Keratinocyte (primary cell): ENCODE results near the gene FAF1. TPM values are rescaled to one million over a fixed set of nuclear protein-coding genes. Genes with fewer than 3 reads are reported as not detected.

Experiments
- DNase-seq: peaks from one replicate; pipeline ENCODE4 v3.0.0-alpha.2; 2011; ENCODE audit warnings: low read depth, missing footprints, low spot score
- FAIRE-seq: peaks from 2 replicates; lab custom pipeline; 2011; peaks lifted over from hg19 to GRCh38; lab: Jason Lieb, UNC
- H2AFZ ChIP-seq: 2 replicates; pipeline ENCODE4 v1.6.0; 2012; ENCODE audit warnings: low read length, control low read depth, inconsistent platforms; ENCODE audit not compliant: control insufficient read depth
- H3K27ac ChIP-seq: 2 replicates; pipeline ENCODE4 v1.5.1; 2011; ENCODE audit warnings: low read length; ENCODE audit not compliant: control insufficient read depth, insufficient read depth
- H3K27me3 ChIP-seq: 3 replicates; pipeline ENCODE4 v1.6.0; 2011; ENCODE audit warnings: low read length; ENCODE audit not compliant: control insufficient read depth, insufficient read depth; ENCODE audit errors: extremely low read depth
- H3K36me3 ChIP-seq, 2 experiments: 2 replicates in 1 of 2; 3 replicates in 1 of 2; pipeline ENCODE4 v1.5.1; 2011; ENCODE audit warnings: low read length in 2 of 2, mild to moderate bottlenecking in 1 of 2; ENCODE audit not compliant: control insufficient read depth in 2 of 2, insufficient read depth in 2 of 2; ENCODE audit errors: extremely low read depth in 1 of 2
- H3K4me1 ChIP-seq: 3 replicates; pipeline ENCODE4 v1.5.1; 2011; ENCODE audit warnings: low read length; ENCODE audit not compliant: control insufficient read depth, insufficient read depth; ENCODE audit errors: extremely low read depth
- H3K4me2 ChIP-seq: 3 replicates; pipeline ENCODE4 v1.6.0; 2011; ENCODE audit warnings: low read depth, low read length; ENCODE audit not compliant: control insufficient read depth, insufficient read depth; ENCODE audit errors: extremely low read depth
- H3K4me3 ChIP-seq, 3 experiments: fragments of 200-600 bp in 1 of 3; sonication (generic) in 1 of 3; 2 replicates in 2 of 3; 3 replicates in 1 of 3; pipeline ENCODE4 v1.5.1; 2011 to 2016; ENCODE audit warnings: low read length in 3 of 3, mild to moderate bottlenecking in 3 of 3, control low read depth in 2 of 3, inconsistent platforms in 1 of 3, low read depth in 1 of 3, mixed read lengths in 1 of 3, mixed run types in 1 of 3, moderate library complexity in 1 of 3; ENCODE audit not compliant: control insufficient read depth in 2 of 3, insufficient read depth in 2 of 3; ENCODE audit errors: extremely low read depth in 1 of 3
- H3K79me2 ChIP-seq: 2 replicates; pipeline ENCODE4 v1.6.0; 2012; ENCODE audit warnings: low read length; ENCODE audit not compliant: control insufficient read depth, insufficient read depth
- H3K9ac ChIP-seq: 3 replicates; pipeline ENCODE4 v1.6.0; 2011; ENCODE audit warnings: low read length; ENCODE audit not compliant: control insufficient read depth, insufficient read depth; ENCODE audit errors: extremely low read depth
- H3K9me1 ChIP-seq: 3 replicates; pipeline ENCODE4 v1.6.0; 2011; ENCODE audit warnings: low read length; ENCODE audit not compliant: control insufficient read depth, insufficient read depth; ENCODE audit errors: extremely low read depth
- H3K9me3 ChIP-seq: 2 replicates; pipeline ENCODE4 v1.5.1; 2012; ENCODE audit warnings: low read depth, low read length; ENCODE audit not compliant: control insufficient read depth
- H4K20me1 ChIP-seq: 3 replicates; pipeline ENCODE4 v1.6.0; 2011; ENCODE audit warnings: low read length; ENCODE audit not compliant: control insufficient read depth, insufficient read depth; ENCODE audit errors: extremely low read depth
- CTCF ChIP-seq, 3 experiments: IDR thresholded peaks in 1 of 3; conservative IDR thresholded peaks in 1 of 3; optimal IDR thresholded peaks in 1 of 3; 2 replicates in 2 of 3; 3 replicates in 1 of 3; pipeline versions ENCODE3 to v1.5.1; 2011; ENCODE audit warnings: low read length in 3 of 3, mild to moderate bottlenecking in 3 of 3, moderate library complexity in 2 of 3, control low read depth in 1 of 3, inconsistent platforms in 1 of 3; ENCODE audit not compliant: insufficient read depth in 2 of 3; ENCODE audit errors: extremely low read depth in 1 of 3
- EZH2 ChIP-seq: IDR thresholded peaks from one replicate; pipeline ENCODE4 v1.6.1; 2012; ENCODE audit warnings: inconsistent platforms, mild to moderate bottlenecking, low read length, moderate library complexity
- dilution Hi-C: fragments of 300-500 bp; cut with MboI; formaldehyde crosslinking; loops from one replicate; pipeline ENCODE4 v1.7.0; 2020; ENCODE audit warnings: low sequenced_read_pairs; ENCODE audit not compliant: extremely low pct_ligation_motif_present
- polyA plus RNA-seq, 5 experiments: library from polyadenylated mRNA; depleted of rRNA in 3 of 5; stranded (reverse) in 3 of 5; stranded (forward) in 1 of 5; unstranded in 1 of 5; fragments of >200 nt; gene quantifications; 1 replicate in 1 of 5; 2 replicates in 3 of 5; 3 replicates in 1 of 5; pipeline versions ENCODE4 v1.2.1 to v1.2.3, GENCODE V29; 2011 to 2012; ENCODE audit warnings: missing spikeins in 2 of 5, low read depth in 1 of 5, low replicate concordance in 1 of 5

The FAF1 gene
- polyA plus RNA-seq, 1 donor (not counting 4 experiments of a cell fraction or from before 2014, with no cell fraction given), result 33.1 TPM

GRCh38 chr1:50787266-50787665 is 172.8 kb downstream of the FAF1 start:
- Histone ChIP-seq H3K9me1 (no peaks in the 10 kb centered on the region), H4K20me1 (no peaks in the 10 kb centered on the region), H3K36me3 (peaks cover 0 to 3% of the 10 kb centered on the region in 2 experiments), H3K4me2 (no peak overlapping the region), H3K4me1 (no peaks in the 10 kb centered on the region), H3K27me3 (no peaks in the 10 kb centered on the region), H3K27ac (no peak overlapping the region), H3K4me3 (no peak overlapping the region), H2AFZ (no peak overlapping the region), H3K9ac (no peak overlapping the region), H3K9me3 (no peaks in the 10 kb centered on the region), H3K79me2 (no peaks in the 10 kb centered on the region)
- dilution Hi-C loops, result no loop called here
- FAIRE-seq (no peak), DNase-seq (no peak)
- TF ChIP-seq EZH2 (no peak), CTCF (optimal IDR thresholded peaks at IDR 0.05 in 1 of 3, IDR thresholded peaks at IDR 0.05 in 1 of 3, conservative IDR thresholded peaks at IDR 0.05 in 1 of 3; ENCODE audit: extremely low read depth in 1 of 3, insufficient read depth in 2 of 3, low read length in 3 of 3) (no peak)

- no peaks in the 10 kb centered on the region for H3K4me1 ChIP-seq
- TF ChIP-seq EZH2 (no peak), CTCF (optimal IDR thresholded peaks at IDR 0.05 in 1 of 3, IDR thresholded peaks at IDR 0.05 in 1 of 3, conservative IDR thresholded peaks at IDR 0.05 in 1 of 3; ENCODE audit: extremely low read depth in 1 of 3, insufficient read depth in 2 of 3, low read length in 3 of 3) (no peak)
- H3K9me1 ChIP-seq, result no peaks in the 10 kb centered on the region
- DNase-seq, result no peak
- no peak for FAIRE-seq
- H4K20me1 ChIP-seq, result no peaks in the 10 kb centered on the region
- dilution Hi-C loops, result no loop called here
- H3K4me3 ChIP-seq, result no peak overlapping the region
- no peak overlapping the region for H3K27ac ChIP-seq
- no peaks in the 10 kb centered on the region for H3K27me3 ChIP-seq
- peaks cover 4% of the 10 kb centered on the region for H3K79me2 ChIP-seq
- H3K9ac ChIP-seq, result no peak overlapping the region
- H3K4me2 ChIP-seq, result no peak overlapping the region
- peaks cover 5 to 11% of the 10 kb centered on the region in 2 experiments for H3K36me3 ChIP-seq
- no peak overlapping the region for H2AFZ ChIP-seq
- no peaks in the 10 kb centered on the region for H3K9me3 ChIP-seq
Measured at GRCh38 chr1:50783286-50783685, 176.8 kb downstream of the FAF1 start.
